SK-MEL-5 (cell line): ENCODE measurements around the gene PLEKHG3. TPM values are rescaled to one million over a fixed set of nuclear protein-coding genes. Genes with fewer than 3 reads are reported as not detected.
"Not testable (repeated sequence)": the region's sequence is repeated elsewhere in the genome, so short reads cannot be mapped to it uniquely, and the experiment has no call there.

Experiments used
- DNase-seq: peaks from one replicate; pipeline ENCODE4 v3.0.0-alpha.2; 2016; ENCODE audit warnings: low read depth, low spot score
- in situ Hi-C: cut with HindIII; loops from 2 replicates; pipeline ENCODE4 v1.10.0; 2016; ENCODE audit warnings: low sequenced_read_pairs, high pct_unique_total_duplicates, low pct_unique_long_range_greater_than_20kb
- polyA plus RNA-seq, 2 experiments: library from polyadenylated mRNA; depleted of rRNA; stranded (reverse); fragments of >200 nt; gene quantifications; 2 replicates each; pipeline ENCODE4 v1.2.3, GENCODE V29; 2015
- total RNA-seq: library from RNA; depleted of rRNA; stranded (reverse); fragments of >200 nt; shearing (Covaris generic); gene quantifications from 2 replicates; pipeline ENCODE4 v1.2.3, GENCODE V29; 2014; rRNA removed

PLEKHG3 gene
- 28.4 and 31.2 TPM in 2 replicates for total RNA-seq
- 46.4 and 58.0 TPM in 2 replicates for polyA plus RNA-seq (2015; cell fraction: cytosol; rRNA removed)
- polyA plus RNA-seq (2015; cell fraction: nucleus; rRNA removed) = 126 and 148 TPM in 2 replicates

DNA sequence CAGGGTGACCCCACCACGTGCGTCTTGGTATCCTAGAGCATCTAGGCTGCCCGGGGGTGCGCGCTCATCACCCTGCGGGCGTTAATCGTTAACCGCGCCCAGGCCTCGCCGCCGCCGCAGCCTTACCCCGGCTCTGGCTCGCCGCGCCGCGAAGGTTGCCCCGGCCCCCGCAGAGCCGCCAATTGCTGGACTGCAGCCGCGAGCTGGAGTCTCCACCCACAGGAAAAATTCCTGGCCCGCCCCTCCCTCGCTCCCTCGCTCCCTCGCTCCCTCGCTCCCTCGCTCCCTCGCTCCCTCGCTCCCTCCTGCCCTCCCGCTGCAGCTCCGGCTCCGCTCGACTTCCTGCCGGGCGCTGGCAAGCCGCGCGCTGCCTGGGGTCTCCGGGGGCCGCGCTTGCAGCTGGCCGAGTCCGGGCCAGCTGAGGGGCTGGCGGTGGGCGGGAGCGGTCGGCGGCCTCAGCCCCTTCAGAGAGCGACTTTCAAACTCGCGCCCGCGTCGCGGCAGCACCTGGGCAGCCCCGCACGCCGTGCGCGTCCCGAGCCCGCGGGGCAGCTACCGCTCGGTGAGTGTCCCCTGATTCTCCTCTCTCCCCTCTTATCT is at the start of gene PLEKHG3:
Gene PLEKHG3 (plus strand): TSS at position 282 of the 600 bp plus-strand sequence. CDS start 23,208 bp downstream, outside the sequence.
- in situ Hi-C loops = no loop called here
- DNase-seq = peak; percentile 67

GRCh38 chr14:64654901-64655300 is 49.3 kb upstream of the PLEKHG3 start:
- no peak for DNase-seq
- in situ Hi-C loops = no loop called here

DNA sequence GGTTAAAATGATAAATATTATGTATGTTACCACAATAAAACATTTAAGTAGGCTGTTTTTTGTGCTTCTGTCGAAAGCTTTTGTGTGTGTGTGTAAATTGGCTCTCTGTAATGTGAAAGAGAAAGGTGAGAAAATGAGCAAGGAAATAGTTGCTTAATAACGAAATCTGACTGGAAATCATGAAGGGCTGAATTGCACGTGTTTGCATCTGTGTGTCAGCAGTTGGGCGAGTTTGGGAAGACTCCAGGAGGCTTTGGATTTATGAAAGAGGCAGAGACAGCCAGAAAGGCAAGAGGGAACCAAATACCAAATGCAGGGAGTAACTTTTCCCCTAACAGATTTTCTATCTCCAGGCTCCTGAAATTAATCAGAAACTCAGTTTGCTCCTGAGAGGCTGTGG is 47.2 kb upstream of the PLEKHG3 start:
- no peak for DNase-seq
- in situ Hi-C loops = no loop called here

DNA sequence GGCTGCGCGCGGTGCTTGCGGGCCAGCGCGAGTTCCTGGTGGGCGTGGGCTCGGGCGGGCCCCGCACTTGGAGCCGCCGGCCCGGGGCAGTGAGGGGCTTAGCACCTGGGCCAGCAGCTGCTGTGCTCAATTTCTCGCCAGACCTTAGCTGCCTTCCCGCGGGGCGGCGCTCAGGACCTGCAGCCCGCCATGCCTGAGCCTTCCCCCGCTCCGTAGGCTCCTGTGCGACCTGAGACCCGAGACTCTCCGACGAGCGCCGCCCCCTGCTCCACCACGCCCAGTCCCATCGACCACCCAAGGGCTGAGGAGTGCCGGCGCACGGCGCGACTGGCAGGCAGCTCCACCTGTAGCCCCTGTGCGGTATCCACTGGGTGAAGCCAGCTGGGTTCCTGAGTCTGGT is 46.0 kb upstream of the PLEKHG3 start:
- DNase-seq = no peak
- in situ Hi-C loops = no loop called here

DNA sequence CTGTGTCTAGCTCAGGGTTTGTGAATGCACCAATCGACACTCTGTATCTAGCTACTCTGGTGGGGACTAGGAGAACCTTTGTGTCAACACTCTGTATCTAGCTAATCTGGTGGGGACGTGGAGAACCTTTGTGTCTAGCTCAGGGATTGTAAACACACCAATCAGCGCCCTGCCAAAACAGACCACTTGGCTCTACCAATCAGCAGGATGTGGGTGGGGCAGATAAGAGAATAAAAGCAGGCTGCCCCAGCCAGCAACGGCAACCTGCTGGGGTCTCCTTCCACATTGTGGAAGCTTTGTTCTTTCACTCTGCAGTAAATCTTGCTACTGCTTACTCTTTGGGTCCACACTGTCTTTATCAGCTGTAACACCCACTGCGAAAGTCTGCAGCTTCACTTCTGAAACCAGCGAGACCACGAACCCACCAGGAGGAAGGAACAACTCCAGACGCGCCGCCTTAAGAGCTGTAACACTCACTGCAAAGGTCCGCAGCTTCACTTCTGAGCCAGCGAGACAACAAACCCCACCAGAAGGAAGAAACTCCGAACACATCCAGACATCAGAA is 45.4 kb upstream of the PLEKHG3 start:
- DNase-seq = not testable (repeated sequence)

DNA sequence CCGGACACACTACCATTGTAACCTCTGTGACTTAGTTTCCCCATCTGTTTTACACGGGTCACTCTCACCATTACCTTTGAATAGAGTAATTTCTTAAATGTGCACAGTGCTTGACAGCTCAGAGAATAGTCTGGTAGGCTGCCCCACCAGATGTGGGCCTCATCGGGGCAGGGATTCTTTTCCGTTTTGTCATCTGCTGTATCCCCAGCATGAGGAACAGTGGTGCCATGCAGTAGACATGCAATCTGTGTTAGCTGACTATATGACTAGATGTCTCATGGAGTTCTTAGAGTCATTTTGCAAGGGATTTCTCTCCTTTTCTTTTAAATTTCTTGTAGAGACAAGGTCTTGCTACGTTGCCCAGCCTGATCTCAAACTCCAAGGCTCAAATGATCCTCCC is 44.9 kb upstream of the PLEKHG3 start:
- in situ Hi-C loops = no loop called here
- DNase-seq = no peak

More for the DNA sequence above, 45.4 kb upstream of the PLEKHG3 start:
- in situ Hi-C loops = not testable (repeated sequence)

DNA sequence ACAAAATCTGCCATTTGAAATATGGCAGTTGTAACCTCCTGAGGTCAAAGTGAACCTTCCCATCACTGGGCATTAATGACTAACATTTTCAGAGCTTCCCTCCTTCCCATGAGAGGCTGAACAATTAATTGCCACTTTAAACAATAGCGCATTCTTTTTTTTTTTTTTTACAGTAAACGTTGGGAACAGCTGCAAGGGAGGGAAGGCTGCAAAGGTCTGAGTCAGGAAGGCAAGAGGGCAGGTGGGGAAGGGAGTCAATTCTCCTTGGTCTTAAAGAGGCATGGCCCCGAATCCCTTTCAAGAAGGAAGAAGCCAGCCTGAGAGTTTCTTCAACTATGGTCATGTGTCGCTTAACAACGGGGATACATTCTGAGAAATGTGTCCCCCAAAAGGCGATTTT is 41.0 kb upstream of the PLEKHG3 start:
- DNase-seq = no peak
- in situ Hi-C loops = no loop called here

DNA sequence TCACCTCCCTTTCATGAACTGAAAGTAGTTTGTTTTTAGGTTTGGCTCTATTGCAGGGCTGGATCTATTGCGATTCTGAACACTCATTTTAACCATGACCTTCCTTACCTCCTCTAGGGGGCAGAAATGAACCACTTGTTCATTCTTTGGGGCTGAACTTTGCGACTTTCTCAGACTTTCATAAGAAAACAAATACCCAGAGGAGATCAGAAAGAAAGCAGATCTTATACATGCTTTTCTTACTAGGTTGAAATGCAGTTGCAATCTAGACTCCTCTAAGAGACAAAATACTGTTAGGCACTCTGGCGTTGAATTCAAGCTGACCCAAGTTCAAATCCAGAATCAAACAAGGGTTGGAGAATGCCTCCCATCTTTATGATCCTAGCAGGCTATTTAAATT is 32.6 kb upstream of the PLEKHG3 start:
- in situ Hi-C loops = no loop called here
- peak; percentile 81 for DNase-seq

- DNase-seq = no peak
- in situ Hi-C loops = no loop called here
Observed at GRCh38 chr14:64673316-64673715, 30.9 kb upstream of the PLEKHG3 start.

- DNase-seq = no peak
- in situ Hi-C loops = no loop called here
Observed at GRCh38 chr14:64673748-64674147, 30.5 kb upstream of the PLEKHG3 start.

DNA sequence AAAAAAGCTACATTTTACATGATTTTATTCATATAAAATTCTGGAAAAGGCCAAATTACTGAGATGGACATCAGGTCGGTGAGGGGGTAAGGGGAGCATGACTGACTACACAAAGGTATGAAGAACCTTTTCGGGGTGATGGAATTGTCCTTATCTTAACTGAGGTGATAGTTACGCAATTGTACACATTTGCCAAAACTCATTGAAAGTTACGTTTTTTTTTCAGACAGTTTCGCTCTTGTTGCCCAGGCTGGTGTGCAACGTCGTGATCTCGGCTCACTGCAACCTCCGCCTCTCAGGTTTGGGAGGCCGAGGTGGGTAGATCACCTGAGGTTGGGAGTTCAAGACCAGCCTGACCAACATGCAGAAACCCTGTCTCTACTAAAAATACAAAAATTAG is 29.4 kb upstream of the PLEKHG3 start:
- in situ Hi-C loops = no loop called here
- no peak for DNase-seq

- in situ Hi-C loops = no loop called here
- DNase-seq = no peak
Observed at GRCh38 chr14:64675312-64675711, 28.9 kb upstream of the PLEKHG3 start.

- no peak for DNase-seq
- in situ Hi-C loops = no loop called here
Observed at GRCh38 chr14:64676410-64677008, 27.7 kb upstream of the PLEKHG3 start.

DNA sequence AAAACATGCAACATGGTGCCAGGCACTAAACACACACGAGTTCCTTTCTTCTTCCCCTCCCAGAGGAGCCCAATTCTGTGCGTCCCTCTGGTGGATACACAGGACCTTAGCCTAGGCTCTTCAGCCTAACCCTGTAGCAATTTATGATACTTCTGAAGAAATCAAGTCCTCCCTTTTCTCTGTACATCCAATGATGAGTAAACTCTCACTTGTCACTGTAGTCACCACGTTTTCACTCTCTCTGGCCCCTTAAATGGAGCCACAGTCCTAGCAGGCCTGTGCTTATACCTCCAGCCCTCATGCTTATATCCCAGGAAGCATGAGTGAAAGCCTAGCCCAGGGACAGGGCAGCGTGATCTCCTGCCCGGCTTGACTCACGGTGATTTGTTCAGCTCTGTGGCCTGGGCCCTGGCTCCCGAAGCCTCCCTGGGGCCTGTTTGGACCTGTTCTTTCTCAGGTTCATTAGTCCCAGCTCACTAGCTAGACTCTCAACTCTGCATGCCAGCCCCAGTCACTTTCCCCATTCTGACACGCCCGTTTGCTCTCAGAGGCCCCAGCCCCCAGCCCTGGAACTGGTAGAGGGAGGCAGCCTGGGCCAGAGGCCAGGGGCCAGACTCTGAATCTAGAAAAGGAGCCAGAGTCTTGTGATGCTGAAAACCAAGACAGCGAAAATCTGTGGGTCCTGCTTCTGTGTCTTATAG is 24.1 kb upstream of the PLEKHG3 start:
- in situ Hi-C loops = no loop called here
- no peak for DNase-seq

- no peak for DNase-seq
- in situ Hi-C loops = no loop called here
Observed at GRCh38 chr14:64680714-64681065, 23.5 kb upstream of the PLEKHG3 start.

GRCh38 chr14:64681796-64682710 is 22.2 kb upstream of the PLEKHG3 start:
- in situ Hi-C loops = no loop called here

GRCh38 chr14:64682843-64683242 is 21.4 kb upstream of the PLEKHG3 start:
- in situ Hi-C loops = no loop called here
- DNase-seq = no peak

More at GRCh38 chr14:64681796-64682710, 22.2 kb upstream of the PLEKHG3 start:
- DNase-seq = peak; percentile 90
